SU-DHL-6 (cell line): ENCODE results near the gene EAF2.

Experiments
- CTCF ChIP-seq: fragments of 200-600 bp; sonication (generic); IDR thresholded peaks from one replicate; pipeline ENCODE4 v1.5.1; 2017; ENCODE audit warnings: antibody characterized with exemption, mild to moderate bottlenecking, low read length, moderate library complexity; ENCODE audit not compliant: insufficient read depth, poor library complexity, severe bottlenecking
- EZH2phosphoT487 ChIP-seq: fragments of 200-600 bp; sonication (generic), shearing (Covaris generic); conservative IDR thresholded peaks from 2 replicates; pipeline ENCODE4 v1.6.1; 2018; ENCODE audit warnings: mild to moderate bottlenecking, antibody characterized with exemption, low read length, moderate library complexity, mixed read lengths

- TF ChIP-seq EZH2phosphoT487: no peak
- TF ChIP-seq CTCF: no peak
Observed at GRCh38 chr3:121836481-121836880, 1.5 kb downstream of the EAF2 start.
